Endometrial microvascular endothelial cells (primary cell): ENCODE measurements around the gene LSG1. TPM values are rescaled to one million over a fixed set of nuclear protein-coding genes. Genes with fewer than 3 reads are reported as not detected.

ENCODE experiments used
- in situ Hi-C: cut with HindIII; loops from 2 replicates; pipeline ENCODE4 v1.10.0; 2017; ENCODE audit warnings: low sequenced_read_pairs, low pct_unique_long_range_greater_than_20kb; ENCODE audit errors: inconsistent ontology term
- total RNA-seq: library from RNA; depleted of rRNA; stranded (reverse); fragments of >200 nt; gene quantifications from one replicate; pipeline ENCODE4 v1.2.3, GENCODE V29; 2015; ENCODE audit errors: inconsistent ontology term

LSG1 gene
- total RNA-seq, 1 donor from 2014 or later, result 58.9 TPM

GRCh38 chr3:194688946-194689345 is 17.0 kb upstream of the LSG1 start:
- in situ Hi-C loops, result loop anchor here (10.0 to 25.0 kb wide), 2 partner anchors 173 to 566 kb away; no protein-coding TSS in a partner anchor

- in situ Hi-C loops, result loop anchor here (10.0 to 25.0 kb wide), 2 partner anchors 174 to 567 kb away; no protein-coding TSS in a partner anchor
These were observed 16.3 kb upstream of the LSG1 start for GRCh38 chr3:194688200-194688740.

- in situ Hi-C loops, result loop anchor here (10.0 to 25.0 kb wide), 2 partner anchors 175 to 567 kb away; no protein-coding TSS in a partner anchor
These were observed 15.7 kb upstream of the LSG1 start for GRCh38 chr3:194687638-194688199.

GRCh38 chr3:194686816-194687637 is 15.0 kb upstream of the LSG1 start:
- in situ Hi-C loops, result loop anchor here (10.0 to 25.0 kb wide), 2 partner anchors 175 to 568 kb away; no protein-coding TSS in a partner anchor

GRCh38 chr3:194686414-194686815 is 14.4 kb upstream of the LSG1 start:
- in situ Hi-C loops, result loop anchor here (10.0 to 25.0 kb wide), 2 partner anchors 176 to 568 kb away; no protein-coding TSS in a partner anchor

- in situ Hi-C loops, result loop anchor here (10.0 to 25.0 kb wide), 2 partner anchors 176 to 569 kb away; no protein-coding TSS in a partner anchor
These were observed 13.9 kb upstream of the LSG1 start, which contains the start of gene FAM43A for GRCh38 chr3:194685718-194686413. Gene FAM43A (plus strand): TSS chr3:194685883. CDS start chr3:194686827, 944 bp downstream.

GRCh38 chr3:194685065-194685717 is 13.2 kb upstream of the LSG1 start:
- in situ Hi-C loops, result loop anchor here (10.0 to 25.0 kb wide), 2 partner anchors 177 to 570 kb away; no protein-coding TSS in a partner anchor

GRCh38 chr3:194683380-194683779 is 11.4 kb upstream of the LSG1 start:
- in situ Hi-C loops, result loop anchor here (10.0 to 25.0 kb wide), 2 partner anchors 179 to 571 kb away; no protein-coding TSS in a partner anchor

- in situ Hi-C loops, result loop anchor here (10.0 to 25.0 kb wide), 2 partner anchors 179 to 572 kb away; no protein-coding TSS in a partner anchor
These were observed 10.8 kb upstream of the LSG1 start for GRCh38 chr3:194682694-194683310.

- in situ Hi-C loops, result loop anchor here (10.0 to 25.0 kb wide), 2 partner anchors 180 to 573 kb away; no protein-coding TSS in a partner anchor
These were observed 10.2 kb upstream of the LSG1 start for GRCh38 chr3:194682189-194682693.

- in situ Hi-C loops, result loop anchor here (10.0 to 25.0 kb wide), 2 partner anchors 181 to 574 kb away; no protein-coding TSS in a partner anchor
These were observed 9.1 kb upstream of the LSG1 start for GRCh38 chr3:194680888-194681615.

- in situ Hi-C loops, result loop anchor here (25.0 kb wide), 1 partner anchor 186 kb away; no protein-coding TSS in a partner anchor
These were observed 4.5 kb upstream of the LSG1 start for GRCh38 chr3:194676471-194676870.

- in situ Hi-C loops, result loop anchor here (25.0 kb wide), 1 partner anchor 187 kb away; no protein-coding TSS in a partner anchor
These were observed 3.7 kb upstream of the LSG1 start for GRCh38 chr3:194675680-194676079.

- in situ Hi-C loops, result loop anchor here (25.0 kb wide), 1 partner anchor 187 kb away; no protein-coding TSS in a partner anchor
These were observed 3.2 kb upstream of the LSG1 start for GRCh38 chr3:194675081-194675640.

- in situ Hi-C loops, result no loop called here
These were observed 1.8 kb upstream of the LSG1 start for GRCh38 chr3:194673761-194674160.

- in situ Hi-C loops, result no loop called here
These were observed 885 bp upstream of the LSG1 start for GRCh38 chr3:194672876-194673275.
